ENCODE data around the gene BAZ1B.
A peak's percentile ranks its signal among the peaks of the same experiment; 100 is the strongest.
"Not testable (repeated sequence)": the region's sequence is repeated elsewhere in the genome, so short reads cannot be mapped to it uniquely, and the experiment has no call there.

BAZ1B gene

GRCh38 chr7:73536479-73536878 lies 14.4 kb upstream of the BAZ1B start:
- no peak overlapping the region for H3K27ac Mint-ChIP-seq (ENCODE audit: low read depth)
- peaks cover 51% of the 10 kb centered on the region for H3K36me3 Mint-ChIP-seq (ENCODE audit: insufficient read depth)
- H3K27me3 Mint-ChIP-seq = no peaks in the 10 kb centered on the region
- ATAC-seq (replicated peaks; ENCODE audit: extremely low read depth, poor library complexity, severe bottlenecking) (no peak), DNase-seq (ENCODE audit: low spot score in 2 of 2) (no peak)
- no peaks in the 10 kb centered on the region for H3K4me1 Mint-ChIP-seq
- H3K9me3 Mint-ChIP-seq = no peaks in the 10 kb centered on the region
- H3K4me3 Mint-ChIP-seq = no peak overlapping the region

GRCh38 chr7:73535918-73536317 lies 13.8 kb upstream of the BAZ1B start:
- H3K27ac Mint-ChIP-seq (ENCODE audit: low read depth); DNase-seq (ENCODE audit: low spot score in 2 of 2); H3K4me3 Mint-ChIP-seq; H3K27me3 Mint-ChIP-seq; H3K4me1 Mint-ChIP-seq; ATAC-seq (replicated peaks; ENCODE audit: extremely low read depth, poor library complexity, severe bottlenecking); H3K9me3 Mint-ChIP-seq: not testable (repeated sequence)
- H3K36me3 Mint-ChIP-seq (ENCODE audit: insufficient read depth) = peaks cover 46% of the 10 kb centered on the region

GRCh38 chr7:73533742-73534141 lies 11.6 kb upstream of the BAZ1B start:
- H3K4me1 Mint-ChIP-seq = no peaks in the 10 kb centered on the region
- H3K36me3 Mint-ChIP-seq (ENCODE audit: insufficient read depth) = peaks cover 32% of the 10 kb centered on the region
- no peak overlapping the region for H3K27ac Mint-ChIP-seq (ENCODE audit: low read depth)
- ATAC-seq (replicated peaks; ENCODE audit: extremely low read depth, poor library complexity, severe bottlenecking) (no peak), DNase-seq (ENCODE audit: low spot score in 2 of 2) (no peak)
- H3K9me3 Mint-ChIP-seq = no peaks in the 10 kb centered on the region
- no peaks in the 10 kb centered on the region for H3K27me3 Mint-ChIP-seq
- no peak overlapping the region for H3K4me3 Mint-ChIP-seq

- Mint-ChIP-seq H3K4me1 (peaks cover 3% of the 10 kb centered on the region), H3K27me3 (no peaks in the 10 kb centered on the region), H3K27ac (ENCODE audit: low read depth) (no peak overlapping the region), H3K4me3 (no peak overlapping the region), H3K36me3 (ENCODE audit: insufficient read depth) (peaks cover 19% of the 10 kb centered on the region), H3K9me3 (no peaks in the 10 kb centered on the region)
- DNase-seq (ENCODE audit: low spot score in 2 of 2) = no peak
- no peak for ATAC-seq (replicated peaks; ENCODE audit: extremely low read depth, poor library complexity, severe bottlenecking)
These were observed 10.1 kb upstream of the BAZ1B start for GRCh38 chr7:73532224-73532623.

- peaks cover 12% of the 10 kb centered on the region for H3K36me3 Mint-ChIP-seq (ENCODE audit: insufficient read depth)
- DNase-seq (ENCODE audit: low spot score in 2 of 2) (no peak), ATAC-seq (replicated peaks; ENCODE audit: extremely low read depth, poor library complexity, severe bottlenecking) (no peak)
- no peak overlapping the region for H3K4me3 Mint-ChIP-seq
- H3K9me3 Mint-ChIP-seq = no peaks in the 10 kb centered on the region
- H3K27me3 Mint-ChIP-seq = no peaks in the 10 kb centered on the region
- no peak overlapping the region for H3K27ac Mint-ChIP-seq (ENCODE audit: low read depth)
- H3K4me1 Mint-ChIP-seq = peaks cover 10% of the 10 kb centered on the region
These were observed 8.7 kb upstream of the BAZ1B start for GRCh38 chr7:73530800-73531199.

- Mint-ChIP-seq H3K4me1 (peaks cover 33% of the 10 kb centered on the region), H3K4me3 (peak overlapping the region; percentile 10)
- DNase-seq (ENCODE audit: low spot score in 2 of 2) = no peak
These were observed 5.1 kb upstream of the BAZ1B start for GRCh38 chr7:73526896-73527821.

GRCh38 chr7:73526158-73526494 lies 4.0 kb upstream of the BAZ1B start:
- H3K27ac Mint-ChIP-seq (ENCODE audit: low read depth) = not testable (repeated sequence)

More at GRCh38 chr7:73526896-73527821, 5.1 kb upstream of the BAZ1B start:
- ATAC-seq (replicated peaks; ENCODE audit: extremely low read depth, poor library complexity, severe bottlenecking) = no peak
- Mint-ChIP-seq H3K9me3 (no peaks in the 10 kb centered on the region), H3K27me3 (no peaks in the 10 kb centered on the region), H3K27ac (ENCODE audit: low read depth) (peak overlapping the region; percentile 84), H3K36me3 (ENCODE audit: insufficient read depth) (peaks cover 7% of the 10 kb centered on the region)

GRCh38 chr7:73521636-73522104 lies 423 bp downstream of the BAZ1B start:
- peaks cover 25% of the 10 kb centered on the region for H3K36me3 Mint-ChIP-seq (ENCODE audit: insufficient read depth)
- peaks cover 67% of the 10 kb centered on the region for H3K4me1 Mint-ChIP-seq
- H3K27me3 Mint-ChIP-seq = no peaks in the 10 kb centered on the region
- no peaks in the 10 kb centered on the region for H3K9me3 Mint-ChIP-seq
- ATAC-seq (replicated peaks; ENCODE audit: extremely low read depth, poor library complexity, severe bottlenecking) (peak; percentile 25), DNase-seq (ENCODE audit: low spot score in 2 of 2) (peak in 1 of 2 donors; percentile 25)
- H3K27ac Mint-ChIP-seq (ENCODE audit: low read depth) = peak overlapping the region; percentile 99
- H3K4me3 Mint-ChIP-seq = peak overlapping the region; percentile 96

More at GRCh38 chr7:73526158-73526494, 4.0 kb upstream of the BAZ1B start:
- not testable (repeated sequence) for H3K27me3 Mint-ChIP-seq; ATAC-seq (replicated peaks; ENCODE audit: extremely low read depth, poor library complexity, severe bottlenecking); H3K36me3 Mint-ChIP-seq (ENCODE audit: insufficient read depth); H3K9me3 Mint-ChIP-seq; DNase-seq (ENCODE audit: low spot score in 2 of 2); H3K4me3 Mint-ChIP-seq
- peaks cover 36% of the 10 kb centered on the region for H3K4me1 Mint-ChIP-seq

GRCh38 chr7:73520673-73521635 lies 1.1 kb downstream of the BAZ1B start:
- peak overlapping the region; percentile 91 for H3K27ac Mint-ChIP-seq (ENCODE audit: low read depth)
- peaks cover 28% of the 10 kb centered on the region for H3K36me3 Mint-ChIP-seq (ENCODE audit: insufficient read depth)
- DNase-seq (ENCODE audit: low spot score in 2 of 2) = no peak
- no peak for ATAC-seq (replicated peaks; ENCODE audit: extremely low read depth, poor library complexity, severe bottlenecking)
- H3K27me3 Mint-ChIP-seq = no peaks in the 10 kb centered on the region
- H3K9me3 Mint-ChIP-seq = no peaks in the 10 kb centered on the region
- peak overlapping the region; percentile 96 for H3K4me3 Mint-ChIP-seq
- peaks cover 66% of the 10 kb centered on the region for H3K4me1 Mint-ChIP-seq

GRCh38 chr7:73519867-73520672 lies 2.0 kb downstream of the BAZ1B start:
- Mint-ChIP-seq H3K36me3 (ENCODE audit: insufficient read depth) (peaks cover 32% of the 10 kb centered on the region), H3K4me3 (peak overlapping the region; percentile 96), H3K27me3 (no peaks in the 10 kb centered on the region), H3K4me1 (peaks cover 60% of the 10 kb centered on the region), H3K9me3 (no peaks in the 10 kb centered on the region), H3K27ac (ENCODE audit: low read depth) (peak overlapping the region; percentile 91)
- DNase-seq (ENCODE audit: low spot score in 2 of 2) (no peak), ATAC-seq (replicated peaks; ENCODE audit: extremely low read depth, poor library complexity, severe bottlenecking) (no peak)

GRCh38 chr7:73518470-73518869 lies 3.6 kb downstream of the BAZ1B start:
- Mint-ChIP-seq H3K27ac (ENCODE audit: low read depth) (peak overlapping the region; percentile 91), H3K36me3 (ENCODE audit: insufficient read depth) (peaks cover 44% of the 10 kb centered on the region), H3K27me3 (no peaks in the 10 kb centered on the region), H3K9me3 (no peaks in the 10 kb centered on the region), H3K4me1 (peaks cover 64% of the 10 kb centered on the region), H3K4me3 (peak overlapping the region; percentile 96)
- no peak for DNase-seq (ENCODE audit: low spot score in 2 of 2)
- no peak for ATAC-seq (replicated peaks; ENCODE audit: extremely low read depth, poor library complexity, severe bottlenecking)

All from central memory CD8-positive, alpha-beta T cell (primary cell).